Nephron progenitor cell (in vitro differentiated cells): ENCODE results near the gene APOL1.

Experiments used
- DNase-seq: peaks from one replicate; pipeline ENCODE4 v3.0.0; 2021
- H3K27ac Mint-ChIP-seq: 2 replicates; pipeline ENCODE4 v1.8.0; 2021; ENCODE audit warnings: mild to moderate bottlenecking, moderate library complexity, mixed read lengths
- H3K27me3 Mint-ChIP-seq: 2 replicates; pipeline ENCODE4 v1.8.0; 2021; ENCODE audit warnings: mild to moderate bottlenecking, low read depth, mixed read lengths; ENCODE audit not compliant: poor library complexity
- H3K36me3 Mint-ChIP-seq: 2 replicates; pipeline ENCODE4 v1.8.0; 2021; ENCODE audit warnings: low read depth, mixed read lengths
- H3K4me1 Mint-ChIP-seq: 2 replicates; pipeline ENCODE4 v1.8.0; 2021; ENCODE audit warnings: mixed read lengths
- H3K4me3 Mint-ChIP-seq: 2 replicates; pipeline ENCODE4 v1.8.0; 2021; ENCODE audit warnings: mild to moderate bottlenecking, moderate library complexity, mixed read lengths
- H3K9me3 Mint-ChIP-seq: 2 replicates; pipeline ENCODE4 v1.8.0; 2021; ENCODE audit warnings: mild to moderate bottlenecking, moderate library complexity, mixed read lengths
- CTCF ChIP-seq: fragments of 200-600 bp; sonication (generic); IDR thresholded peaks from 2 replicates; pipeline ENCODE4 v1.5.0; 2021; ENCODE audit warnings: antibody characterized with exemption

The APOL1 gene

GRCh38 chr22:36213586-36213985 lies 39.3 kb upstream of the APOL1 start:
- Mint-ChIP-seq H3K27ac (no peak overlapping the region), H3K36me3 (no peaks in the 10 kb centered on the region), H3K27me3 (peaks cover 28% of the 10 kb centered on the region), H3K9me3 (peaks cover 29% of the 10 kb centered on the region), H3K4me3 (no peak overlapping the region), H3K4me1 (peaks cover 22% of the 10 kb centered on the region)
- TF ChIP-seq CTCF: no peak
- DNase-seq: no peak

- Mint-ChIP-seq H3K4me1 (peaks cover 32% of the 10 kb centered on the region), H3K36me3 (no peaks in the 10 kb centered on the region), H3K9me3 (peaks cover 13% of the 10 kb centered on the region), H3K27ac (no peak overlapping the region), H3K27me3 (peaks cover 24% of the 10 kb centered on the region), H3K4me3 (no peak overlapping the region)
- DNase-seq: no peak
- TF ChIP-seq CTCF: no peak
Observed at GRCh38 chr22:36215981-36216380, 37.0 kb upstream of the APOL1 start.

- Mint-ChIP-seq H3K27ac (no peak overlapping the region), H3K36me3 (no peaks in the 10 kb centered on the region), H3K9me3 (peaks cover 7% of the 10 kb centered on the region), H3K4me3 (no peak overlapping the region), H3K27me3 (peaks cover 17% of the 10 kb centered on the region), H3K4me1 (peaks cover 46% of the 10 kb centered on the region)
- DNase-seq: no peak
- TF ChIP-seq CTCF: no peak
Observed at GRCh38 chr22:36218648-36219193, 34.2 kb upstream of the APOL1 start.

DNA sequence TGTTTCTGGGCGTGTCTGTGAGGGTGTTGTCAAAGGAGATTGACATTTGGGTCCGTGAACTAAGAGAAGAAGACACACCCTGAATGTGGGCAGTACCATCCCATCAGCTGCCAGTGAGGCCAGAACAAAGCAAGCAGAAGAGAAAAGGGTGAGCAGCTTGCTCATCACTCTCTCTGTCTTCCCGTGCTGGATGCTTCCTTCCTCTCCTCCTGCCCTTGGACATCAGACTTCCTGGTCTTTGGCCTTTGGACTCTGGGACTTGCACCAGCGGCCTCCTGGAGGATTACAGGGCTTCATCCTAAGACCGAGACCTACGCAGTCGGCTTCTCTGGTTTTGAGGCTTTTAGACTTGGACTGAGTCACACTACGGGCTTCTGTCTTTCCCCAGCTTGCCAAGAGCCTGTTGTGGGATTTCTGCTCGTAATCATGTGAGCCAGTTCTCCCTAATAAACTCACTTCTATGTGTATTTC lies 32.4 kb upstream of the APOL1 start:
- H3K27ac Mint-ChIP-seq: no peak overlapping the region
- peaks cover 7% of the 10 kb centered on the region for H3K9me3 Mint-ChIP-seq
- no peak overlapping the region for H3K4me3 Mint-ChIP-seq
- TF ChIP-seq CTCF: no peak
- H3K4me1 Mint-ChIP-seq: peaks cover 30% of the 10 kb centered on the region
- peaks cover 17% of the 10 kb centered on the region for H3K27me3 Mint-ChIP-seq
- no peak for DNase-seq
- H3K36me3 Mint-ChIP-seq: no peaks in the 10 kb centered on the region

DNA sequence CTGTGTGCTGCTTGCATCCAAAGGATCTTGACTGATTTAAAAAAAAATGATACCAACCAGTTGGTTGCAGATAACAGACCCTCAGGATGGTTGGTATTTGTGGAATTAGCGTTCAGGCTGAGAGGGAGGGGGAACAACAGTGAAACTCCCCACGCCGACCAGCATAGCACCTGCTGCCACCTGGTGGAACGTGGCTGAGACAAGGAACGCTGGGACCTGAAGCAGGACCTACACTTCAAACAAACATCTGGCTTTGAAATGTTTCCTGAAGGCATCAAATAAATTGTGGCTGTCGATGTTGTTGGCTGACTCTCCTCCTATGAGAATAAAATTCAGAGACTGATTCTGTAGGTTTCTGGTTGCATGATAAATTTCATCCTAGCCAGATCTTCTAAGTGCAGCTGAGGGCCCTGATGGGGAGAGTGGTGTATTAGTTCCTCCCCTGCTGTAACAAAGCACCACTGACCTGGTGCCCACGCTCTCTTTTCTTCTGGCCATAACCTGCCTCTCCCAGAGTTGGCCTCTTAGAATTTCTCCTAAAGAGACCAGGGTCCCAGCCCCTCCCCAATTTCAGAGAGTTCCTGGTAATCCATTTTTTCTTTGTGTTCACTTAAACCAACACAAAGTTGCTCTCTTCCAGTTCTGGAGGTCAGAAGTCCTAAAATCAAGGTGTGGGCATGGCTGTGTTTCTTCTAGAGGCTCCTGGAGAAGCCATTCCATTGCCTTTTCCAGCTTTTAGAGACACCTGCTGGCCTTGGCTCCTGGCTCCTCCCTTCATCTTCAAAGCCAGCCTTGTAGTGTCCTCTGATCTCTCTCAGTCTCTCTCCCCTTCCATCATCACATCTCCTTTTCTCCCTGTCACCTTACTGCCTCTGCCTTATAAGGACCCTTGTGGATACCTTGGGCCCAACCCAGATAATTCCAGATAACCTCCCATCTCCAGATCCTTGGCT lies 30.9 kb upstream of the APOL1 start:
- H3K36me3 Mint-ChIP-seq: no peaks in the 10 kb centered on the region
- H3K4me1 Mint-ChIP-seq: peaks cover 24% of the 10 kb centered on the region
- peak overlapping the region; percentile 7 for H3K4me3 Mint-ChIP-seq
- DNase-seq: peak; percentile 60
- peak; percentile 49 for TF ChIP-seq CTCF
- H3K27me3 Mint-ChIP-seq: peaks cover 20% of the 10 kb centered on the region
- H3K9me3 Mint-ChIP-seq: peaks cover 7% of the 10 kb centered on the region
- H3K27ac Mint-ChIP-seq: no peak overlapping the region
